Measurements from ENCODE around the gene FER.

FER gene

GRCh38 chr5:108940506-108940905, 192.8 kb downstream of the FER start:
- H3K79me2 ChIP-seq (ENCODE audit: insufficient read depth, low read length), result 0 out of 2 replicates have a peak, but pooled peaks cover 2% of the 10 kb centered on the region
- no peaks in the 10 kb centered on the region for H3K27me3 ChIP-seq (ENCODE audit: insufficient read depth, low read length, poor library complexity)
- DNase-seq, result no peak
- H3K4me2 ChIP-seq (ENCODE audit: insufficient read depth, low read length), result no peak overlapping the region
- no peaks in the 10 kb centered on the region for H3K4me1 ChIP-seq (ENCODE audit: insufficient read depth, low read length)
- no peak overlapping the region for H3K27ac ChIP-seq (ENCODE audit: low read length)
- H3K4me3 ChIP-seq (ENCODE audit: low read depth in 1 of 2, low read length in 2 of 2), result no peak overlapping the region
- H4K20me1 ChIP-seq (ENCODE audit: insufficient read depth, low read length), result no peaks in the 10 kb centered on the region
- ATAC-seq (ENCODE audit: insufficient read depth, low read depth), result peak; percentile 78
- H2AFZ ChIP-seq (ENCODE audit: low read depth, low read length), result no peak overlapping the region
- H3K36me3 ChIP-seq (ENCODE audit: insufficient read depth, low read length), result no peaks in the 10 kb centered on the region
- H3K9ac ChIP-seq (ENCODE audit: low read depth, low read length), result no peak overlapping the region
- no peaks in the 10 kb centered on the region for H3K9me3 ChIP-seq (ENCODE audit: insufficient read depth, low read length, severe bottlenecking)
- TF ChIP-seq CTCF (IDR thresholded peaks at IDR 0.05; ENCODE audit: borderline replicate concordance, extremely low read depth, low read length, poor library complexity, severe bottlenecking), result no peak
- TF ChIP-seq EZH2 (IDR thresholded peaks at IDR 0.05; ENCODE audit: borderline replicate concordance, low read depth, low read length, severe bottlenecking), result no peak

GRCh38 chr5:108941746-108942145, 194.0 kb downstream of the FER start:
- Histone ChIP-seq H3K36me3 (ENCODE audit: insufficient read depth, low read length) (0 out of 2 replicates have a peak, but pooled peaks cover under 1% of the 10 kb centered on the region), H3K27ac (ENCODE audit: low read length) (no peak overlapping the region), H4K20me1 (ENCODE audit: insufficient read depth, low read length) (no peaks in the 10 kb centered on the region), H3K4me3 (ENCODE audit: low read depth in 1 of 2, low read length in 2 of 2) (no peak overlapping the region), H3K4me1 (ENCODE audit: insufficient read depth, low read length) (no peaks in the 10 kb centered on the region), H3K4me2 (ENCODE audit: insufficient read depth, low read length) (no peak overlapping the region), H3K9ac (ENCODE audit: low read depth, low read length) (no peak overlapping the region), H2AFZ (ENCODE audit: low read depth, low read length) (no peak overlapping the region), H3K9me3 (ENCODE audit: insufficient read depth, low read length, severe bottlenecking) (no peaks in the 10 kb centered on the region), H3K79me2 (ENCODE audit: insufficient read depth, low read length) (no peaks in the 10 kb centered on the region), H3K27me3 (ENCODE audit: insufficient read depth, low read length, poor library complexity) (no peaks in the 10 kb centered on the region)
- ATAC-seq (ENCODE audit: insufficient read depth, low read depth) (no peak), DNase-seq (no peak)
- no peak for TF ChIP-seq EZH2 (IDR thresholded peaks at IDR 0.05; ENCODE audit: borderline replicate concordance, low read depth, low read length, severe bottlenecking)

GRCh38 chr5:108942701-108943100, 195.0 kb downstream of the FER start:
- H3K4me1 ChIP-seq (ENCODE audit: insufficient read depth, low read length), result no peaks in the 10 kb centered on the region
- H3K4me3 ChIP-seq (ENCODE audit: low read depth in 1 of 2, low read length in 2 of 2), result no peak overlapping the region
- DNase-seq (no peak), ATAC-seq (ENCODE audit: insufficient read depth, low read depth) (no peak)
- no peak overlapping the region for H3K27ac ChIP-seq (ENCODE audit: low read length)
- no peaks in the 10 kb centered on the region for H4K20me1 ChIP-seq (ENCODE audit: insufficient read depth, low read length)
- peaks cover 3% of the 10 kb centered on the region; the same call in 1 of the 2 replicates for H3K36me3 ChIP-seq (ENCODE audit: insufficient read depth, low read length)
- no peak overlapping the region for H3K9ac ChIP-seq (ENCODE audit: low read depth, low read length)
- H3K4me2 ChIP-seq (ENCODE audit: insufficient read depth, low read length), result no peak overlapping the region
- H3K9me3 ChIP-seq (ENCODE audit: insufficient read depth, low read length, severe bottlenecking), result no peaks in the 10 kb centered on the region
- H3K27me3 ChIP-seq (ENCODE audit: insufficient read depth, low read length, poor library complexity), result no peaks in the 10 kb centered on the region
- H3K79me2 ChIP-seq (ENCODE audit: insufficient read depth, low read length), result no peaks in the 10 kb centered on the region
- no peak overlapping the region for H2AFZ ChIP-seq (ENCODE audit: low read depth, low read length)
- TF ChIP-seq CTCF (IDR thresholded peaks at IDR 0.05; ENCODE audit: borderline replicate concordance, extremely low read depth, low read length, poor library complexity, severe bottlenecking) (no peak), EZH2 (IDR thresholded peaks at IDR 0.05; ENCODE audit: borderline replicate concordance, low read depth, low read length, severe bottlenecking) (no peak)

- H3K36me3 ChIP-seq (ENCODE audit: insufficient read depth, low read length), result peaks cover 3% of the 10 kb centered on the region; the same call in 1 of the 2 replicates
- no peak overlapping the region for H3K9ac ChIP-seq (ENCODE audit: low read depth, low read length)
- ATAC-seq (ENCODE audit: insufficient read depth, low read depth) (no peak), DNase-seq (no peak)
- H3K4me2 ChIP-seq (ENCODE audit: insufficient read depth, low read length), result no peak overlapping the region
- no peaks in the 10 kb centered on the region for H3K27me3 ChIP-seq (ENCODE audit: insufficient read depth, low read length, poor library complexity)
- H3K79me2 ChIP-seq (ENCODE audit: insufficient read depth, low read length), result no peaks in the 10 kb centered on the region
- no peak overlapping the region for H3K27ac ChIP-seq (ENCODE audit: low read length)
- no peaks in the 10 kb centered on the region for H3K9me3 ChIP-seq (ENCODE audit: insufficient read depth, low read length, severe bottlenecking)
- no peak overlapping the region for H3K4me3 ChIP-seq (ENCODE audit: low read depth in 1 of 2, low read length in 2 of 2)
- no peaks in the 10 kb centered on the region for H4K20me1 ChIP-seq (ENCODE audit: insufficient read depth, low read length)
- H2AFZ ChIP-seq (ENCODE audit: low read depth, low read length), result no peak overlapping the region
- H3K4me1 ChIP-seq (ENCODE audit: insufficient read depth, low read length), result no peaks in the 10 kb centered on the region
- TF ChIP-seq EZH2 (IDR thresholded peaks at IDR 0.05; ENCODE audit: borderline replicate concordance, low read depth, low read length, severe bottlenecking), result no peak
- no peak for TF ChIP-seq CTCF (IDR thresholded peaks at IDR 0.05; ENCODE audit: borderline replicate concordance, extremely low read depth, low read length, poor library complexity, severe bottlenecking)
Measured at GRCh38 chr5:108945094-108945493, 197.4 kb downstream of the FER start.

All from DND-41 (cell line).